MCF 10A (cell line): Measurements from ENCODE around the gene TSEN34. TPM values are rescaled to one million over a fixed set of nuclear protein-coding genes. Genes with fewer than 3 reads are reported as not detected.
A peak's percentile ranks its signal among the peaks of the same experiment; 100 is the strongest.

Experiments
- BruUV-seq: library from RNA; stranded (reverse); fragments of 400-500 nt; replicated peaks from 2 replicates; lab custom pipeline; 2021; lab: Mats Ljungman, UMichigan
- CTCF ChIA-PET: fragments of 300-600 bp; sonication (Branson Sonifier 250); formaldehyde crosslinking; extraction: SDS; loops from one replicate; lab custom pipeline; 2021; ENCODE audit warnings: antibody characterized with exemption, inconsistent platforms; lab: Yijun Ruan, JAX
- POLR2A ChIA-PET: fragments of 300-600, 350-650 bp; sonication (Branson Sonifier 250); formaldehyde crosslinking; extraction: SDS; loops from one replicate; lab custom pipeline; 2020; ENCODE audit warnings: antibody characterized with exemption, inconsistent platforms; lab: Yijun Ruan, JAX
- DNase-seq: peaks from one replicate; pipeline ENCODE4 v3.0.0-alpha.2; 2018; ENCODE audit not compliant: unreplicated experiment
- H3K27ac Mint-ChIP-seq: one replicate; pipeline ENCODE4 v1.8.0; 2022; ENCODE audit warnings: mild to moderate bottlenecking, low read depth, mixed read lengths; ENCODE audit not compliant: unreplicated experiment
- H3K27me3 Mint-ChIP-seq: one replicate; pipeline ENCODE4 v1.8.0; 2022; ENCODE audit warnings: mixed read lengths; ENCODE audit not compliant: insufficient read depth, unreplicated experiment
- H3K36me3 Mint-ChIP-seq: one replicate; pipeline ENCODE4 v1.8.0; 2022; ENCODE audit warnings: mild to moderate bottlenecking, moderate library complexity, mixed read lengths; ENCODE audit not compliant: insufficient read depth, unreplicated experiment
- H3K4me1 Mint-ChIP-seq: one replicate; pipeline ENCODE4 v1.8.0; 2022; ENCODE audit warnings: mixed read lengths; ENCODE audit not compliant: insufficient read depth, unreplicated experiment
- H3K4me3 Mint-ChIP-seq: one replicate; pipeline ENCODE4 v1.8.0; 2022; ENCODE audit warnings: mild to moderate bottlenecking, moderate library complexity, mixed read lengths; ENCODE audit not compliant: unreplicated experiment
- H3K9me3 Mint-ChIP-seq: one replicate; pipeline ENCODE4 v1.8.0; 2022; ENCODE audit warnings: mixed read lengths; ENCODE audit not compliant: unreplicated experiment
- intact Hi-C: fragments of 100-400 bp; cut with micrococcal nuclease; formaldehyde crosslinking; loops from 2 replicates; pipeline ENCODE4 v1.14.1; 2022
- total RNA-seq: library from RNA; stranded (reverse); gene quantifications from 2 replicates; pipeline ENCODE4 v1.2.3, GENCODE V29; 2022
- TF ChIP-seq, protein P1 (sequence below): fragments of 200-600 bp; IDR thresholded peaks from one replicate; pipeline ENCODE4 v1.8.0; 2022; ENCODE audit warnings: antibody characterized with exemption, mild to moderate bottlenecking; ENCODE audit not compliant: unreplicated experiment

The TSEN34 gene
- total RNA-seq, 1 experiment from 2014 or later: 40.1 TPM

DNA sequence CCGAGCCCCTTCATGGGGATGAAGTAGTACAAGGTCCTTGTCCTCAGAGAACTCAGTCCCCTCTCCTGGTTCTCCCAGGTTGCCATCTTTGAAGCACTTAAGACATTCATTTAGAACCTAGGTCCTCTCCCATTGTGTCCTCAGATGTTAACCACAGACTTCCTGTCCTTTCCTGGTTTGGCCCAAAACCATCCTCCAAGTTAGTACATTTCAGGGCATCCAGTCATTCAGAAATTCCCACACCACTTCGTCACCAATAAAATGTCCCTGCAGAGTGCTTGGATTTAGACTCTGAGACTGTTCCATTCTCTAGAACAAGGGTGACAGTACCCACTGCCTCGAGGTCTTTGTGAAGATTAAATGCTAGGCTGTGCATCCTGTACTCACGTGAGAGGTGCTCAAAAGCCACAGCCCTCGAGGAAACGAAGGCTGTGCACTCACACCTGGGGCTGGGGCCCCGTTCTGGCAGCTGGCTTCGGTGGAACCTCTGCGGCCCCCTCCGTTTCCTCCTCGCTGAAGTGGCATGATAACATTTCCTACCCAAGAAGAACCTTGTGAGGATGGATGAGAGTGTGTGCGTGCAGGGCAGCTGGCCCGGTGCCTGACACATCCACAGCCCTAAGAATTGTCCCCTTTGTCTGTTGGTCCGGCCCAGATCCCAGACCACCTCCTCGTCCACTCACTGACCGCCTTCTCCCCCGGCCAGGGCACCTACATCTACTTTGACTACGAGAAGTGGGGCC lies 36.3 kb upstream of the TSEN34 start:
- Mint-ChIP-seq H3K27me3 (no peaks in the 10 kb centered on the region), H3K9me3 (no peaks in the 10 kb centered on the region), H3K4me3 (no peak overlapping the region), H3K4me1 (no peaks in the 10 kb centered on the region), H3K27ac (no peak overlapping the region), H3K36me3 (peaks cover 72% of the 10 kb centered on the region)
- CTCF ChIA-PET: no interaction called here
- TF ChIP-seq, protein P1, sequence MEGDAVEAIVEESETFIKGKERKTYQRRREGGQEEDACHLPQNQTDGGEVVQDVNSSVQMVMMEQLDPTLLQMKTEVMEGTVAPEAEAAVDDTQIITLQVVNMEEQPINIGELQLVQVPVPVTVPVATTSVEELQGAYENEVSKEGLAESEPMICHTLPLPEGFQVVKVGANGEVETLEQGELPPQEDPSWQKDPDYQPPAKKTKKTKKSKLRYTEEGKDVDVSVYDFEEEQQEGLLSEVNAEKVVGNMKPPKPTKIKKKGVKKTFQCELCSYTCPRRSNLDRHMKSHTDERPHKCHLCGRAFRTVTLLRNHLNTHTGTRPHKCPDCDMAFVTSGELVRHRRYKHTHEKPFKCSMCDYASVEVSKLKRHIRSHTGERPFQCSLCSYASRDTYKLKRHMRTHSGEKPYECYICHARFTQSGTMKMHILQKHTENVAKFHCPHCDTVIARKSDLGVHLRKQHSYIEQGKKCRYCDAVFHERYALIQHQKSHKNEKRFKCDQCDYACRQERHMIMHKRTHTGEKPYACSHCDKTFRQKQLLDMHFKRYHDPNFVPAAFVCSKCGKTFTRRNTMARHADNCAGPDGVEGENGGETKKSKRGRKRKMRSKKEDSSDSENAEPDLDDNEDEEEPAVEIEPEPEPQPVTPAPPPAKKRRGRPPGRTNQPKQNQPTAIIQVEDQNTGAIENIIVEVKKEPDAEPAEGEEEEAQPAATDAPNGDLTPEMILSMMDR: no peak
- no TSS peak for BruUV-seq
- intact Hi-C loops: no loop called here
- POLR2A ChIA-PET: interaction anchor here (10.2 kb wide), 1 partner anchor 17 kb away, joined by 110 read pairs; the partner anchor contains the start of gene CNOT3
- DNase-seq: no peak

GRCh38 chr19:54155694-54156093 lies 35.4 kb upstream of the TSEN34 start:
- ChIA-PET CTCF (interaction anchor here (0.6 to 1.5 kb wide), 2 partner anchors 13 to 51 kb away, joined by 3 to 4 read pairs; no protein-coding TSS in a partner anchor), POLR2A (interaction anchor here (0.9 to 10.2 kb wide), 3 partner anchors 18 to 38 kb away, joined by 4 to 110 read pairs (median 50); partner anchors contain the start of genes CNOT3, MBOAT7 and TSEN34)
- DNase-seq: no peak
- Mint-ChIP-seq H3K4me3 (no peak overlapping the region), H3K9me3 (no peaks in the 10 kb centered on the region), H3K36me3 (peaks cover 63% of the 10 kb centered on the region), H3K27ac (no peak overlapping the region), H3K27me3 (no peaks in the 10 kb centered on the region), H3K4me1 (peaks cover 8% of the 10 kb centered on the region)
- TF ChIP-seq, protein P1: no peak
- intact Hi-C loops: no loop called here
- BruUV-seq: no TSS peak

DNA sequence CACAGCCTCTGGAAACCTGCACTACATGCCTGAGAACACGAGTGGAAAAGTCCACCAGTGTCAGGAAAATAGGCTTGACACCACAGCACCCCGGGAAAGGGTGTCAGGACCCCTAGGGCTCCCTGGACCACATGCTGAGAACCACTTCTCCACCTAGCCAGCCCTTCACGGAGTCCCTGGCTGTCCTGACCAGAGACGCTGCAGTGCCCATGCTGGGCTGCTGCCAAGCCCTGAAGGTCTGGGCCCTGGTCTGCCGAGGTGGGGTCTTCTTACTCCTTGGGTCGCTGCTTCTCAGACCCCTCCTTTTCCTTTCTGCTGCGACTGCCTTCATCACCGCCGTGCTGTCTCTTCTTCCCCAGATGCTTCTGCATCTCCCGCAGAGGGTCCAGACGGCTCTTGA lies 34.6 kb upstream of the TSEN34 start:
- no peak overlapping the region for H3K27ac Mint-ChIP-seq
- H3K9me3 Mint-ChIP-seq: no peaks in the 10 kb centered on the region
- no peaks in the 10 kb centered on the region for H3K27me3 Mint-ChIP-seq
- TF ChIP-seq, protein P1: no peak
- BruUV-seq: no TSS peak
- intact Hi-C loops: no loop called here
- ChIA-PET POLR2A (interaction anchor here (0.9 to 10.2 kb wide), 3 partner anchors 19 to 39 kb away, joined by 4 to 110 read pairs (median 50); partner anchors contain the start of genes CNOT3, MBOAT7 and TSEN34), CTCF (interaction anchor here (1.5 kb wide), 1 partner anchor 13 kb away, joined by 3 read pairs; no protein-coding TSS in a partner anchor)
- peaks cover 14% of the 10 kb centered on the region for H3K4me1 Mint-ChIP-seq
- H3K36me3 Mint-ChIP-seq: peaks cover 55% of the 10 kb centered on the region
- DNase-seq: no peak
- H3K4me3 Mint-ChIP-seq: no peak overlapping the region

GRCh38 chr19:54156953-54157352 lies 34.2 kb upstream of the TSEN34 start:
- DNase-seq: no peak
- H3K4me3 Mint-ChIP-seq: peak overlapping the region; percentile 47
- H3K9me3 Mint-ChIP-seq: no peaks in the 10 kb centered on the region
- TF ChIP-seq, protein P1: no peak
- H3K27me3 Mint-ChIP-seq: no peaks in the 10 kb centered on the region
- BruUV-seq: no TSS peak
- H3K4me1 Mint-ChIP-seq: peaks cover 14% of the 10 kb centered on the region
- peaks cover 50% of the 10 kb centered on the region for H3K36me3 Mint-ChIP-seq
- CTCF ChIA-PET: interaction anchor here (0.6 to 0.7 kb wide), 2 partner anchors 51 to 652 kb away, joined by 3 to 4 read pairs; no protein-coding TSS in a partner anchor
- intact Hi-C loops: no loop called here
- H3K27ac Mint-ChIP-seq: no peak overlapping the region
- POLR2A ChIA-PET: interaction anchor here (0.8 to 10.2 kb wide), 4 partner anchors 19 to 44 kb away, joined by 3 to 110 read pairs (median 27); partner anchors contain the start of genes CNOT3, MBOAT7, RPS9 and TFPT
